Measurements from ENCODE around the gene CHST12.

- TF ChIP-seq POLR2A (IDR thresholded peaks at IDR 0.05) (peak in 1 of 2 donors; percentile 3), CTCF (IDR thresholded peaks at IDR 0.05) (peak in 4 of 6 experiments; percentile 15 to 36 (median 28))
These were observed 572 bp downstream of the CHST12 start for GRCh38 chr7:2403718-2404648.

Data from adrenal gland (tissue), 5 donors.